ENCODE data around the gene GUSB. TPM values are rescaled to one million over a fixed set of nuclear protein-coding genes. Genes with fewer than 3 reads are reported as not detected.
A peak's percentile ranks its signal among the peaks of the same experiment; 100 is the strongest.

The GUSB gene
- total and polyA plus RNA-seq, 2 donors (not counting 3 experiments of a cell fraction or from before 2014, with no cell fraction given), result 55.7 to 107 TPM

DNA sequence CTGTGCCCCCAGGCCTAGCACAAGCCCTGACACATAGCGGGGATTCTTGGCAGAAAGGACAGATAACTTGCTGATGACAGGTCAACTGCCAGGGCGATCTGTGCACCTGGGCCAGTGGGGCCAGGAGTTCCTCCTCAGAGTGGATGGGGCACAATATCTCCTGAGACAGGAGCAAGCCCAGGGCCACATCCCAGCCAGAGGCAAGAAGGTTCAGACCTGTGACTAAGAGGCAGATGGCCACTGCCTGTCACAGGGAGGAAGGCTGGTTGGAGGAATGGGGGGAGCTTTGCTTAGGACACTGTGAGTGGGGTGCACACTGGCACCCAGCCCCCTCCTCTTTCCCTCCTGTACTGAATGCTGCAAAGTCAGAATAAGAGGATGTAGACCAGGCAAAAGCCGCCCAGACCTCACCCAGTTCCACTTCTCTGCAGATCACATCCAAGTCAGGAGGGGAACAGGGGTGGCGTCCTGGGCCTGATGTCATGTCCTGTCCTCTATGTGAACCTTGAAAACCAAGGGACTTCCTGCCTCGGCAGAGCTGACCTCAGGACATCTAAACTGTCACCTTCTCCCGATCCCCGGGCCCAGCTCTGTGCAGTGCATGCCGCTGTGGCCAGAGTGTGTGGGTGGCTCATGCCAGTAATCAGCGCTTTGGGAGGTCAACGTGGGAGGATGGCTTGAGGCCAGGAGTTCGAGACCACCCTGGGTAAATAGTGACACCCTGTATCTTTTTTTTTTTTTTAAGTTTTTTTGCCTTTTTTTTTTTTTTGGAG lies 1.3 kb downstream of the GUSB start:
- DNase-seq (ENCODE audit: low read depth, low spot score), result peak; percentile 16
- intact Hi-C loops (cut with micrococcal nuclease), result loop anchor here (10.0 kb wide), 1 partner anchor 236 kb away; no protein-coding TSS in a partner anchor

More for the DNA sequence above, 1.3 kb downstream of the GUSB start:
- Histone ChIP-seq H3K36me3 (ENCODE audit: control insufficient read depth in 2 of 2, extremely low read depth in 1 of 2, insufficient read depth in 2 of 2, low read length in 2 of 2) (no peaks in the 10 kb centered on the region), H4K20me1 (replicated peaks; ENCODE audit: control insufficient read depth, extremely low read depth, insufficient read depth, low read length) (no peaks in the 10 kb centered on the region), H3K4me1 (ENCODE audit: control insufficient read depth, extremely low read depth, insufficient read depth, low read length) (peaks cover 9% of the 10 kb centered on the region), H3K27ac (ENCODE audit: insufficient read depth, low read depth, low read length) (peak overlapping the region; percentile 10), H3K9ac (replicated peaks; ENCODE audit: extremely low read depth, insufficient read depth, low read length) (peak overlapping the region; percentile 71), H3K4me3 (replicated peaks in 1 of 3; ENCODE audit: insufficient read depth in 1 of 3, low read depth in 1 of 3, low read length in 3 of 3) (peak overlapping the region in 2 of 3 experiments; percentile 6 to 69), H3K9me3 (replicated peaks; ENCODE audit: control insufficient read depth, insufficient read depth, low read length) (no peaks in the 10 kb centered on the region), H3K27me3 (ENCODE audit: control insufficient read depth in 2 of 2, insufficient read depth in 2 of 2, low read length in 2 of 2) (no peaks in the 10 kb centered on the region), H3K9me1 (replicated peaks; ENCODE audit: control insufficient read depth, extremely low read depth, insufficient read depth, low read length) (no peaks in the 10 kb centered on the region), H3K79me2 (ENCODE audit: control insufficient read depth, insufficient read depth, low read length) (peaks cover 18% of the 10 kb centered on the region), H3K4me2 (ENCODE audit: insufficient read depth, low read length) (peak overlapping the region; percentile 45), H2AFZ (ENCODE audit: low read depth, low read length) (no peak overlapping the region)
- dilution Hi-C loops (cut with MboI; ENCODE audit: extremely low pct_ligation_motif_present, low sequenced_read_pairs), result no loop called here
- ChIA-PET POLR2A (interaction anchor here (0.9 kb wide), 1 partner anchor 28 kb away, joined by 6 read pairs; no protein-coding TSS in a partner anchor), CTCF (no interaction called here)
- TF ChIP-seq GATA2 (IDR thresholded peaks at IDR 0.05; ENCODE audit: insufficient read depth, insufficient read length, low read depth, low read length) (no peak), JUN (IDR thresholded peaks at IDR 0.05; ENCODE audit: borderline replicate concordance, insufficient read depth, insufficient read length, low read depth) (no peak), POLR2AphosphoS5 (IDR thresholded peaks at IDR 0.05; ENCODE audit: insufficient read depth, low read depth, low read length) (no peak), POLR2A (IDR thresholded peaks at IDR 0.05; ENCODE audit: low read depth, low read length) (no peak), EZH2 (IDR thresholded peaks at IDR 0.05; ENCODE audit: borderline replicate concordance, low read depth, low read length, severe bottlenecking) (no peak), MYC (IDR thresholded peaks at IDR 0.05; ENCODE audit: low read depth, low read length) (no peak), FOS (IDR thresholded peaks at IDR 0.05; ENCODE audit: borderline replicate concordance, insufficient read depth, low read length) (no peak)
- TF ChIP-seq, protein P1, sequence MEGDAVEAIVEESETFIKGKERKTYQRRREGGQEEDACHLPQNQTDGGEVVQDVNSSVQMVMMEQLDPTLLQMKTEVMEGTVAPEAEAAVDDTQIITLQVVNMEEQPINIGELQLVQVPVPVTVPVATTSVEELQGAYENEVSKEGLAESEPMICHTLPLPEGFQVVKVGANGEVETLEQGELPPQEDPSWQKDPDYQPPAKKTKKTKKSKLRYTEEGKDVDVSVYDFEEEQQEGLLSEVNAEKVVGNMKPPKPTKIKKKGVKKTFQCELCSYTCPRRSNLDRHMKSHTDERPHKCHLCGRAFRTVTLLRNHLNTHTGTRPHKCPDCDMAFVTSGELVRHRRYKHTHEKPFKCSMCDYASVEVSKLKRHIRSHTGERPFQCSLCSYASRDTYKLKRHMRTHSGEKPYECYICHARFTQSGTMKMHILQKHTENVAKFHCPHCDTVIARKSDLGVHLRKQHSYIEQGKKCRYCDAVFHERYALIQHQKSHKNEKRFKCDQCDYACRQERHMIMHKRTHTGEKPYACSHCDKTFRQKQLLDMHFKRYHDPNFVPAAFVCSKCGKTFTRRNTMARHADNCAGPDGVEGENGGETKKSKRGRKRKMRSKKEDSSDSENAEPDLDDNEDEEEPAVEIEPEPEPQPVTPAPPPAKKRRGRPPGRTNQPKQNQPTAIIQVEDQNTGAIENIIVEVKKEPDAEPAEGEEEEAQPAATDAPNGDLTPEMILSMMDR (IDR thresholded peaks at IDR 0.05; ENCODE audit: extremely low read depth in 1 of 2, insufficient read depth in 1 of 2, low read depth in 1 of 2, low read length in 2 of 2), result no peak
- TF ChIP-seq, protein P2, sequence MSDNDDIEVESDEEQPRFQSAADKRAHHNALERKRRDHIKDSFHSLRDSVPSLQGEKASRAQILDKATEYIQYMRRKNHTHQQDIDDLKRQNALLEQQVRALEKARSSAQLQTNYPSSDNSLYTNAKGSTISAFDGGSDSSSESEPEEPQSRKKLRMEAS (IDR thresholded peaks at IDR 0.05; ENCODE audit: insufficient read depth, insufficient read length), result no peak
- peak; percentile 82 for FAIRE-seq
- BruUV-seq (replicated peaks), result TSS peak; percentile 15
